Measurements from ENCODE around the gene TUBB4B. TPM values are rescaled to one million over a fixed set of nuclear protein-coding genes. Genes with fewer than 3 reads are reported as not detected.
A peak's percentile ranks its signal among the peaks of the same experiment; 100 is the strongest.

Gene TUBB4B
- polyA plus RNA-seq, 2 donors = 415 to 578 TPM

- Histone ChIP-seq H3K27me3 (ENCODE audit: control insufficient read depth in 1 of 2, insufficient read depth in 2 of 2, low read length in 2 of 2) (no peaks in the 10 kb centered on the region), H3K9me3 (ENCODE audit: control insufficient read depth in 2 of 2, insufficient read depth in 1 of 2, low read depth in 1 of 2, low read length in 1 of 2) (no peaks in the 10 kb centered on the region), H3K4me3 (ENCODE audit: low read depth in 1 of 2, low read length in 2 of 2) (no peak overlapping the region), H3K27ac (ENCODE audit: low read depth in 2 of 2, low read length in 1 of 2) (peak overlapping the region in 1 of 2 donors; percentile 59), H3K36me3 (ENCODE audit: control insufficient read depth in 2 of 2, insufficient read depth in 2 of 2, low read length in 1 of 2) (peaks cover 0 to 18% of the 10 kb centered on the region in 2 donors), H3K4me1 (ENCODE audit: control insufficient read depth in 2 of 2, insufficient read depth in 2 of 2, low read length in 1 of 2) (peaks cover 0 to 30% of the 10 kb centered on the region in 2 donors)
- 53 to 62% methylated on average over 15 of the region's 15 CpGs for WGBS, 2 donors
Measured at GRCh38 chr9:137243626-137244485, 2.8 kb downstream of the TUBB4B start.

- H3K4me1 ChIP-seq (ENCODE audit: control insufficient read depth in 2 of 2, insufficient read depth in 2 of 2, low read length in 1 of 2) = peaks cover 0 to 28% of the 10 kb centered on the region in 2 donors
- WGBS, 2 donors = 44 to 61% methylated on average over 36 of the region's 36 CpGs
Measured at GRCh38 chr9:137244486-137245449, 3.7 kb downstream of the TUBB4B start.

GRCh38 chr9:137245450-137246421 lies 4.6 kb downstream of the TUBB4B start:
- peaks cover 0 to 18% of the 10 kb centered on the region in 2 donors for H3K36me3 ChIP-seq (ENCODE audit: control insufficient read depth in 2 of 2, insufficient read depth in 2 of 2, low read length in 1 of 2)
- peaks cover under 1 to 28% of the 10 kb centered on the region in 2 donors for H3K4me1 ChIP-seq (ENCODE audit: control insufficient read depth in 2 of 2, insufficient read depth in 2 of 2, low read length in 1 of 2)
- 80 to 84% methylated on average over 25 of the region's 25 CpGs for WGBS, 2 donors
- no peak overlapping the region for H3K4me3 ChIP-seq (ENCODE audit: low read depth in 1 of 2, low read length in 2 of 2)
- H3K9me3 ChIP-seq (ENCODE audit: control insufficient read depth in 2 of 2, insufficient read depth in 1 of 2, low read depth in 1 of 2, low read length in 1 of 2) = no peaks in the 10 kb centered on the region
- H3K27ac ChIP-seq (ENCODE audit: low read depth in 2 of 2, low read length in 1 of 2) = no peak overlapping the region
- no peaks in the 10 kb centered on the region for H3K27me3 ChIP-seq (ENCODE audit: control insufficient read depth in 1 of 2, insufficient read depth in 2 of 2, low read length in 2 of 2)

More at GRCh38 chr9:137244486-137245449, 3.7 kb downstream of the TUBB4B start:
- Histone ChIP-seq H3K27ac (ENCODE audit: low read depth in 2 of 2, low read length in 1 of 2) (peak overlapping the region in 1 of 2 donors; percentile 59), H3K27me3 (ENCODE audit: control insufficient read depth in 1 of 2, insufficient read depth in 2 of 2, low read length in 2 of 2) (no peaks in the 10 kb centered on the region), H3K4me3 (ENCODE audit: low read depth in 1 of 2, low read length in 2 of 2) (no peak overlapping the region), H3K9me3 (ENCODE audit: control insufficient read depth in 2 of 2, insufficient read depth in 1 of 2, low read depth in 1 of 2, low read length in 1 of 2) (no peaks in the 10 kb centered on the region), H3K36me3 (ENCODE audit: control insufficient read depth in 2 of 2, insufficient read depth in 2 of 2, low read length in 1 of 2) (peaks cover 0 to 18% of the 10 kb centered on the region in 2 donors)

GRCh38 chr9:137247135-137247915 lies 6.2 kb downstream of the TUBB4B start:
- 76 to 86% methylated on average over 20 of the region's 20 CpGs for WGBS, 2 donors
- H3K27ac ChIP-seq (ENCODE audit: low read depth in 2 of 2, low read length in 1 of 2) = no peak overlapping the region
- no peaks in the 10 kb centered on the region for H3K27me3 ChIP-seq (ENCODE audit: control insufficient read depth in 1 of 2, insufficient read depth in 2 of 2, low read length in 2 of 2)
- peaks cover 2 to 27% of the 10 kb centered on the region in 2 donors for H3K4me1 ChIP-seq (ENCODE audit: control insufficient read depth in 2 of 2, insufficient read depth in 2 of 2, low read length in 1 of 2)
- H3K36me3 ChIP-seq (ENCODE audit: control insufficient read depth in 2 of 2, insufficient read depth in 2 of 2, low read length in 1 of 2) = peaks cover 0 to 17% of the 10 kb centered on the region in 2 donors
- H3K9me3 ChIP-seq (ENCODE audit: control insufficient read depth in 2 of 2, insufficient read depth in 1 of 2, low read depth in 1 of 2, low read length in 1 of 2) = no peaks in the 10 kb centered on the region
- no peak overlapping the region for H3K4me3 ChIP-seq (ENCODE audit: low read depth in 1 of 2, low read length in 2 of 2)

- Histone ChIP-seq H3K4me1 (ENCODE audit: control insufficient read depth in 2 of 2, insufficient read depth in 2 of 2, low read length in 1 of 2) (peaks cover 2 to 21% of the 10 kb centered on the region in 2 donors), H3K27ac (ENCODE audit: low read depth in 2 of 2, low read length in 1 of 2) (no peak overlapping the region), H3K27me3 (ENCODE audit: control insufficient read depth in 1 of 2, insufficient read depth in 2 of 2, low read length in 2 of 2) (no peaks in the 10 kb centered on the region), H3K4me3 (ENCODE audit: low read depth in 1 of 2, low read length in 2 of 2) (no peak overlapping the region), H3K9me3 (ENCODE audit: control insufficient read depth in 2 of 2, insufficient read depth in 1 of 2, low read depth in 1 of 2, low read length in 1 of 2) (no peaks in the 10 kb centered on the region), H3K36me3 (ENCODE audit: control insufficient read depth in 2 of 2, insufficient read depth in 2 of 2, low read length in 1 of 2) (peaks cover 0 to 12% of the 10 kb centered on the region in 2 donors)
- WGBS, 2 donors = 76 to 95% methylated on average over 6 of the region's 6 CpGs
Measured at GRCh38 chr9:137247916-137248175, 6.8 kb downstream of the TUBB4B start.

GRCh38 chr9:137250329-137251193 lies 9.5 kb downstream of the TUBB4B start:
- no peak overlapping the region for H3K27ac ChIP-seq (ENCODE audit: low read depth in 2 of 2, low read length in 1 of 2)
- no peaks in the 10 kb centered on the region for H3K9me3 ChIP-seq (ENCODE audit: control insufficient read depth in 2 of 2, insufficient read depth in 1 of 2, low read depth in 1 of 2, low read length in 1 of 2)
- peaks cover 2 to 4% of the 10 kb centered on the region in 2 donors for H3K4me1 ChIP-seq (ENCODE audit: control insufficient read depth in 2 of 2, insufficient read depth in 2 of 2, low read length in 1 of 2)
- H3K27me3 ChIP-seq (ENCODE audit: control insufficient read depth in 1 of 2, insufficient read depth in 2 of 2, low read length in 2 of 2) = no peaks in the 10 kb centered on the region
- 59% methylated on average over 17 of the region's 18 CpGs for WGBS, 2 donors
- H3K4me3 ChIP-seq (ENCODE audit: low read depth in 1 of 2, low read length in 2 of 2) = no peak overlapping the region
- no peaks in the 10 kb centered on the region for H3K36me3 ChIP-seq (ENCODE audit: control insufficient read depth in 2 of 2, insufficient read depth in 2 of 2, low read length in 1 of 2)

GRCh38 chr9:137251194-137251461 lies 10.0 kb downstream of the TUBB4B start, which contains the start of gene STPG3:
STPG3 (plus strand) TSS chr9:137251286; CDS start chr9:137251287, 1 bp downstream.
- Histone ChIP-seq H3K4me1 (ENCODE audit: control insufficient read depth in 2 of 2, insufficient read depth in 2 of 2, low read length in 1 of 2) (peaks cover 2 to 8% of the 10 kb centered on the region in 2 donors), H3K27me3 (ENCODE audit: control insufficient read depth in 1 of 2, insufficient read depth in 2 of 2, low read length in 2 of 2) (no peaks in the 10 kb centered on the region), H3K4me3 (ENCODE audit: low read depth in 1 of 2, low read length in 2 of 2) (no peak within 1 kb of the TSS), H3K9me3 (ENCODE audit: control insufficient read depth in 2 of 2, insufficient read depth in 1 of 2, low read depth in 1 of 2, low read length in 1 of 2) (no peaks in the 10 kb centered on the region), H3K27ac (ENCODE audit: low read depth in 2 of 2, low read length in 1 of 2) (no peak within 1 kb of the TSS), H3K36me3 (ENCODE audit: control insufficient read depth in 2 of 2, insufficient read depth in 2 of 2, low read length in 1 of 2) (no peaks in the 10 kb centered on the region)
- WGBS, 2 donors = 62 to 73% methylated on average over 4 of the region's 4 CpGs
